Activated naive CD4-positive, alpha-beta T cell treated with anti-CD3 and anti-CD28 coated beads, Interleukin-2, amount 50 U/mL, for 24 hours (primary cell): ENCODE data around the gene GYS1.
"Not testable (repeated sequence)": the region's sequence is repeated elsewhere in the genome, so short reads cannot be mapped to it uniquely, and the experiment has no call there.

Source experiments
- H3K27ac Mint-ChIP-seq: one replicate; pipeline ENCODE4 v1.8.0; 2021; ENCODE audit warnings: mild to moderate bottlenecking, mixed read lengths
- H3K27me3 Mint-ChIP-seq: one replicate; pipeline ENCODE4 v1.8.0; 2021; ENCODE audit warnings: mixed read lengths
- H3K36me3 Mint-ChIP-seq: one replicate; pipeline ENCODE4 v1.8.0; 2021; ENCODE audit warnings: mixed read lengths
- H3K4me1 Mint-ChIP-seq: one replicate; pipeline ENCODE4 v1.8.0; 2021; ENCODE audit warnings: mixed read lengths
- H3K4me3 Mint-ChIP-seq: one replicate; pipeline ENCODE4 v1.8.0; 2021; ENCODE audit warnings: mild to moderate bottlenecking, mixed read lengths
- H3K9me3 Mint-ChIP-seq: one replicate; pipeline ENCODE4 v1.8.0; 2021; ENCODE audit warnings: mixed read lengths

The GYS1 gene

DNA sequence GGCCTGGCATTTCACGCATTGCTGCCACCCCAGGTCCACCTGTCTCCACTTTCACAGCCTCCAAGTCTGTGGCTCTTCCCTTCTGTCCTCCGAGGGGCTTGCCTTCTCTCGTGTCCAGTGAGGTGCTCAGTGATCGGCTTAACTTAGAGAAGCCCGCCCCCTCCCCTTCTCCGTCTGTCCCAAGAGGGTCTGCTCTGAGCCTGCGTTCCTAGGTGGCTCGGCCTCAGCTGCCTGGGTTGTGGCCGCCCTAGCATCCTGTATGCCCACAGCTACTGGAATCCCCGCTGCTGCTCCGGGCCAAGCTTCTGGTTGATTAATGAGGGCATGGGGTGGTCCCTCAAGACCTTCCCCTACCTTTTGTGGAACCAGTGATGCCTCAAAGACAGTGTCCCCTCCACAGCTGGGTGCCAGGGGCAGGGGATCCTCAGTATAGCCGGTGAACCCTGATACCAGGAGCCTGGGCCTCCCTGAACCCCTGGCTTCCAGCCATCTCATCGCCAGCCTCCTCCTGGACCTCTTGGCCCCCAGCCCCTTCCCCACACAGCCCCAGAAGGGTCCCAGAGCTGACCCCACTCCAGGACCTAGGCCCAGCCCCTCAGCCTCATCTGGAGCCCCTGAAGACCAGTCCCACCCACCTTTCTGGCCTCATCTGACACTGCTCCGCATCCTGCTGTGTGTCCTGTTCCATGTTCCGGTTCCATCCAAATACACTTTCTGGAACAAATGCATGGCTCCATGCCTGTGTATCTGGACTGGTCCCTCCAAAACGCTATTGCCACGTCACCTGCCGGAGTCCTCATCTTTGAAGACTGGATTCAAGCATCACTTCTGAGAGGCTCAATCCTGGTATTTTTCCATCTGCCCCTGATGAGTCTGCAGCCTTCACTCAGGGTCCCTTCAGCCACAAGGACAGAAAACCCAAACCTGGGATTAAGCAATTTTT lies 70.3 kb downstream of the GYS1 start:
- Mint-ChIP-seq H3K9me3 (no peaks in the 10 kb centered on the region), H3K27ac (no peak overlapping the region)

DNA sequence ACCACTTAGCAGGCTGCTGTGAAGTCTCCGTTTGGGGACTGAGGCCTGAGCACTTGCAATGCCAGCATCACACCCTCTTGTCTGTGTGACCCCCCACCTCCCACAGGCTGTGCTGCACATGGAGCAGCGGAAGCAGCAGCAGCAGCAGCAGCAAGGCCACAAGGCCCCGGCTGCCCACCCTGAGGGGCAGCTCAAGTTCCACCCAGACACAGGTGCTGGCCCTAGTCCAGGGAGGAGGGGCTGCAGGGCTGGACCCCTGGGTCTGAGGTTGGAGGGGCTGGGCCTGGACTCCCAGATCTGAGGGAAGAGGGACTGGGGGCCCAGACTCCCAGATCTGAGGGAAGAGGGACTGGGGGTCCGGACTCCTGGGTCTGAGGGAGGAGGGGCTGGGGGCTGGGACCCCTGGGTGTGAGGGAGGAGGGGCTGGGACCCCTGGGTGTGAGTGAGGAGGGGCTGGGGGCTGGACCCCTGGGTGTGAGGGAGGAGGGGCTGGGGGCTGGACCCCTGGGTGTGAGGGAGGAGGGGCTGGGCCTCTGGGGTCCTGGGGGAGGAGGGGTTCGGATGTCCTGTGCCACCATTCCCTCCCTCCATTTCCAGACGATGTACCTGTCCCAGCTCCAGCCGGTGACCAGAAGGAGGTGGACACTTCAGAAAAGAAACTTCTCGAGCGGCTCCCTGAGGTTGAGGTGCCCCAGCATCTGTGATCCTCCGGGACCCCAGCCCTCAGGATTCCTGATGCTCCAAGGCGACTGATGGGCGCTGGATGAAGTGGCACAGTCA lies 71.2 kb downstream of the GYS1 start:
- no peaks in the 10 kb centered on the region for H3K9me3 Mint-ChIP-seq

More for the DNA sequence above, 70.3 kb downstream of the GYS1 start:
- Mint-ChIP-seq H3K36me3 (peaks cover 4% of the 10 kb centered on the region), H3K27me3 (no peaks in the 10 kb centered on the region), H3K4me3 (no peak overlapping the region), H3K4me1 (peaks cover 9% of the 10 kb centered on the region)

GRCh38 chr19:48920949-48921348 lies 72.2 kb downstream of the GYS1 start:
- Mint-ChIP-seq H3K4me3 (no peak overlapping the region), H3K4me1 (no peaks in the 10 kb centered on the region), H3K27ac (no peak overlapping the region), H3K27me3 (no peaks in the 10 kb centered on the region), H3K36me3 (peaks cover 5% of the 10 kb centered on the region), H3K9me3 (no peaks in the 10 kb centered on the region)

More for the DNA sequence above, 71.2 kb downstream of the GYS1 start:
- Mint-ChIP-seq H3K27me3 (no peaks in the 10 kb centered on the region), H3K27ac (no peak overlapping the region), H3K36me3 (peaks cover 4% of the 10 kb centered on the region), H3K4me3 (no peak overlapping the region), H3K4me1 (peaks cover 7% of the 10 kb centered on the region)

- not testable (repeated sequence) for H3K36me3 Mint-ChIP-seq, H3K9me3 Mint-ChIP-seq, H3K4me1 Mint-ChIP-seq, H3K4me3 Mint-ChIP-seq, H3K27ac Mint-ChIP-seq, H3K27me3 Mint-ChIP-seq
Observed at GRCh38 chr19:48919271-48919670, 73.8 kb downstream of the GYS1 start.

DNA sequence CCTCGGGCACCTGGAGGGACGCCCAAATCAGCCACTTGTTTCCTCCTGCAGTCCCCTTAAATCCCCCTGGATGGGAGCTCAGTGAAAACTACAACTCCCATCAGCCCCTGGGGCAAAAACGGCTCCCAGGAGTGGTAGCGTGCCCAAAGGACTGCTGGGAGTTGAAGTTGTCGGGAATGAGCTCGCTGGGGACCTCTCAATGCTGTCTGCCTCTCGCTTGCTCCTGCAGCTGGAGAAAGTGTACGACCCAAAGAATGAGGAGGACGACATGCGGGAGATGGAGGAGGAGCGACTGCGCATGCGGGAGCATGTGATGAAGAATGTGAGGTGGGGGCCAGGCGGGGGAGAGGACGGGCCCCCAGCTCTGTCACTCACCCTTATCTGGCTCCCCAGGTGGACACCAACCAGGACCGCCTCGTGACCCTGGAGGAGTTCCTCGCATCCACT lies 74.3 kb downstream of the GYS1 start:
- H3K9me3 Mint-ChIP-seq, result no peaks in the 10 kb centered on the region
- no peak overlapping the region for H3K27ac Mint-ChIP-seq
- H3K4me1 Mint-ChIP-seq, result no peaks in the 10 kb centered on the region
- peaks cover 9% of the 10 kb centered on the region for H3K36me3 Mint-ChIP-seq
- no peaks in the 10 kb centered on the region for H3K27me3 Mint-ChIP-seq
- H3K4me3 Mint-ChIP-seq, result no peak overlapping the region
